SU-DHL-6 (cell line): Measurements from ENCODE around the gene LIN28A.

ENCODE experiments used
- H2AFZ ChIP-seq: fragments of 200-600 bp; sonication (generic); 2 replicates; pipeline ENCODE4 v1.6.1; 2014; ENCODE audit warnings: low read depth, mild to moderate bottlenecking, moderate library complexity, mixed read lengths, antibody characterized with exemption, low read length; ENCODE audit not compliant: severe bottlenecking
- H3F3A ChIP-seq: fragments of 200-600 bp; shearing (Covaris generic); 2 replicates; pipeline ENCODE4 v1.6.0; 2016; ENCODE audit warnings: antibody characterized with exemption, mild to moderate bottlenecking; ENCODE audit not compliant: insufficient read depth
- H3K27ac ChIP-seq: fragments of 200-600 bp; sonication (generic); 2 replicates; pipeline ENCODE4 v1.5.1; 2016; ENCODE audit warnings: low read depth, mild to moderate bottlenecking, low read length, moderate library complexity, mixed read lengths
- H3K27me3 ChIP-seq: fragments of 200-600 bp; sonication (generic), shearing (Covaris generic); 2 replicates; pipeline ENCODE4 v1.6.0; 2014; ENCODE audit warnings: mild to moderate bottlenecking, low read length
- H3K36me3 ChIP-seq: fragments of 200-600 bp; sonication (generic); 2 replicates; pipeline ENCODE4 v1.6.1; 2014; ENCODE audit warnings: mild to moderate bottlenecking, low read length, mixed read lengths
- H3K4me2 ChIP-seq: fragments of 300-600, 200-600 bp; shearing (Covaris generic), sonication (generic); 2 replicates; pipeline ENCODE4 v1.6.0; 2014; ENCODE audit warnings: low read length, low read depth, mild to moderate bottlenecking; ENCODE audit not compliant: poor library complexity, severe bottlenecking
- H3K4me3 ChIP-seq: fragments of 200-600 bp; sonication (generic); 2 replicates; pipeline ENCODE4 v1.5.1; 2014; ENCODE audit warnings: antibody characterized with exemption, low read length, mild to moderate bottlenecking, mixed read lengths; ENCODE audit not compliant: insufficient read depth, poor library complexity, severe bottlenecking
- H3K79me2 ChIP-seq: fragments of 200-600 bp; sonication (generic); 2 replicates; pipeline ENCODE4 v1.6.1; 2014; ENCODE audit warnings: mild to moderate bottlenecking, low read length, moderate library complexity; ENCODE audit not compliant: insufficient read depth
- H3K9ac ChIP-seq: fragments of 200-600 bp; sonication (generic); 2 replicates; pipeline ENCODE4 v1.7.0; 2014; ENCODE audit warnings: mild to moderate bottlenecking, low read length
- H3K9me2 ChIP-seq: fragments of 200-600 bp; sonication (generic); replicated peaks from 2 replicates; pipeline ENCODE4 v1.6.1; 2014; ENCODE audit warnings: low read length; ENCODE audit not compliant: insufficient read depth
- H3K9me3 ChIP-seq: fragments of 200-600 bp; sonication (generic); 2 replicates; pipeline ENCODE4 v1.6.1; 2014; ENCODE audit warnings: low read length, mixed read lengths; ENCODE audit not compliant: insufficient read depth
- H4K20me1 ChIP-seq: fragments of 200-600 bp; sonication (generic); 2 replicates; pipeline ENCODE4 v1.6.1; 2014; ENCODE audit warnings: low read depth, mild to moderate bottlenecking, antibody characterized with exemption, low read length, moderate library complexity, mixed read lengths
- CTCF ChIP-seq: fragments of 200-600 bp; sonication (generic); IDR thresholded peaks from one replicate; pipeline ENCODE4 v1.5.1; 2017; ENCODE audit warnings: antibody characterized with exemption, mild to moderate bottlenecking, low read length, moderate library complexity; ENCODE audit not compliant: insufficient read depth, poor library complexity, severe bottlenecking
- EZH2phosphoT487 ChIP-seq: fragments of 200-600 bp; sonication (generic), shearing (Covaris generic); conservative IDR thresholded peaks from 2 replicates; pipeline ENCODE4 v1.6.1; 2018; ENCODE audit warnings: mild to moderate bottlenecking, antibody characterized with exemption, low read length, moderate library complexity, mixed read lengths

LIN28A gene

GRCh38 chr1:26363549-26364448 is 46.8 kb upstream of the LIN28A start:
- no peaks in the 10 kb centered on the region for H3K9me3 ChIP-seq
- no peaks in the 10 kb centered on the region for H4K20me1 ChIP-seq
- no peaks in the 10 kb centered on the region for H3K27me3 ChIP-seq
- H2AFZ ChIP-seq: no peak overlapping the region
- H3K4me3 ChIP-seq: no peak overlapping the region
- no peak overlapping the region for H3K4me2 ChIP-seq
- TF ChIP-seq EZH2phosphoT487: no peak
- peak; percentile 93 for TF ChIP-seq CTCF
- H3K9ac ChIP-seq: no peak overlapping the region
- H3K79me2 ChIP-seq: no peaks in the 10 kb centered on the region
- no peaks in the 10 kb centered on the region for H3F3A ChIP-seq
- no peaks in the 10 kb centered on the region for H3K9me2 ChIP-seq
- no peak overlapping the region for H3K27ac ChIP-seq
- H3K36me3 ChIP-seq: no peaks in the 10 kb centered on the region

DNA sequence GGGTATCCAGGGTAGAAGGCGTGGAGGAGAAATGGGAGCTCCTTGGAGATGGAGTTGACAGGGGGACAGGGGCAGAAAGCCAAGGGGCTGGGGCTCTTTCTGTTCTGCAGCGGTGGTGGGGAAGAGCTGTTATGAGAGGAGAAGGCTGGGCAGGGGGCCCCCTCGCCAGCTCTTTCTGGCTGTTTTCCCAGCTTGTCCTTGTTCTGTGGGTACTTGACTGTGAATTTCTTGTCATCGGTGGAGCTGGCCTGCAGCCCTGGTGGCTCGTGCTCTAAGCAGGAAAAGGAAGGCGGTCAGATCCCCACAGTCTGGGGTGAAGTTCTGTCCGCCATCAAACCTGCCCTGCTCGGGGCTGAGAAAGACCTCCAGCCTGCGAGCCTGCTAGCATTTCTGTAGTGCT is 45.7 kb upstream of the LIN28A start:
- TF ChIP-seq CTCF (no peak), EZH2phosphoT487 (no peak)
- no peaks in the 10 kb centered on the region for H3F3A ChIP-seq

DNA sequence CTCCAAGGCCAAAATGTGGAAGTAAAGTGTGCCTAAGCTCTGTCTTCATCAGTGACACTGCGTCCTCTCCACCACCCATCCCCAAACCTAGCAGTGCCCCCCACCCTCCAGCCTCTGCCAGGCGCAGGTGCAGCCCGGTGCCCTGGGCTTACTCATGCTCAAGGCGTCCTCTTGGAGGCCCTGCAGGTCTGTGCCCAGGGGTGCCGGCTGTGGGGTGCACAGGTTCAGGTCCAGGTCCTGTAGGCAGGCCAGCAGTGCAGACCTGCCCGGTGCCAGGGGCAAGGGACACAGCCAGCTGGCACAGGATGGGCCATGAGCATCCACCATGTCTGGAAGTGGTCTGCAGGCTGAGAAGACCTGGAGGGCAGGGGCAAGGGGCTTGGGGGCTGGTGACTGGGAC is 43.2 kb upstream of the LIN28A start:
- TF ChIP-seq EZH2phosphoT487 (no peak), CTCF (no peak)
- H3K9ac ChIP-seq: no peak overlapping the region

More for the DNA sequence above, 45.7 kb upstream of the LIN28A start:
- Histone ChIP-seq H3K27ac (no peak overlapping the region), H3K36me3 (no peaks in the 10 kb centered on the region), H3K9ac (no peak overlapping the region), H3K79me2 (no peaks in the 10 kb centered on the region), H3K4me3 (no peak overlapping the region), H4K20me1 (no peaks in the 10 kb centered on the region), H3K27me3 (no peaks in the 10 kb centered on the region), H3K9me2 (no peaks in the 10 kb centered on the region), H3K4me2 (no peak overlapping the region), H3K9me3 (no peaks in the 10 kb centered on the region), H2AFZ (no peak overlapping the region)

More for the DNA sequence above, 43.2 kb upstream of the LIN28A start:
- Histone ChIP-seq H2AFZ (no peak overlapping the region), H3K27ac (no peak overlapping the region), H3K9me3 (no peaks in the 10 kb centered on the region), H3K36me3 (no peaks in the 10 kb centered on the region), H3K9me2 (no peaks in the 10 kb centered on the region), H3F3A (no peaks in the 10 kb centered on the region), H3K4me2 (no peak overlapping the region), H3K4me3 (no peak overlapping the region), H4K20me1 (no peaks in the 10 kb centered on the region), H3K27me3 (no peaks in the 10 kb centered on the region), H3K79me2 (no peaks in the 10 kb centered on the region)
